IMR-90 (cell line): Measurements from ENCODE around the gene SPATA31C1. TPM values are rescaled to one million over a fixed set of nuclear protein-coding genes. Genes with fewer than 3 reads are reported as not detected.

ENCODE experiments used
- ATAC-seq: fragments of 200-7000 bp; cut with Tn5 transposase; 2 replicates; pipeline ENCODE4 v1.9.1; 2020; ENCODE audit warnings: low read depth, mild to moderate bottlenecking, moderate library complexity
- BruUV-seq: library from RNA; stranded (reverse); fragments of 400-500 nt; replicated peaks from 2 replicates; lab custom pipeline; 2021; lab: Mats Ljungman, UMichigan
- CTCF ChIA-PET: fragments of 300-600 bp; formaldehyde crosslinking; extraction: SDS; loops from one replicate; lab custom pipeline; 2021; ENCODE audit warnings: antibody characterized with exemption; lab: Yijun Ruan, JAX
- POLR2A ChIA-PET: fragments of 300-600 bp; sonication (Branson Sonifier 250); formaldehyde crosslinking; loops from one replicate; lab custom pipeline; 2022; ENCODE audit warnings: antibody characterized with exemption; ENCODE audit not compliant: unreplicated experiment; lab: Charles Lee
- DNase-seq: peaks from one replicate; pipeline ENCODE4 v3.0.0; 2013
- H2AFZ ChIP-seq: replicated peaks from 2 replicates; pipeline ENCODE3; 2013; ENCODE audit warnings: low read length, mild to moderate bottlenecking; ENCODE audit not compliant: poor library complexity
- H2AK5ac ChIP-seq: 2 replicates; pipeline ENCODE4 v1.6.1; 2013; ENCODE audit warnings: low read depth, low read length, inconsistent platforms
- H2AK9ac ChIP-seq: replicated peaks from 2 replicates; pipeline ENCODE3; 2013; ENCODE audit warnings: mild to moderate bottlenecking, low read depth, low read length, moderate library complexity; ENCODE audit not compliant: poor library complexity
- H2BK120ac ChIP-seq: 2 replicates; pipeline ENCODE4 v1.6.1; 2013; ENCODE audit warnings: low read depth, low read length, inconsistent platforms
- H2BK15ac ChIP-seq: 3 replicates; pipeline ENCODE4 v1.6.1; 2013; ENCODE audit warnings: low read depth, low read length, inconsistent platforms
- H2BK20ac ChIP-seq: 2 replicates; pipeline ENCODE4 v1.6.1; 2013; ENCODE audit warnings: low read depth, mild to moderate bottlenecking, inconsistent platforms, low read length, moderate library complexity
- H2BK5ac ChIP-seq: 2 replicates; pipeline ENCODE4 v1.6.1; 2013; ENCODE audit warnings: mild to moderate bottlenecking, low read depth, low read length, inconsistent platforms; ENCODE audit not compliant: poor library complexity, severe bottlenecking
- H3K14ac ChIP-seq: replicated peaks from 2 replicates; pipeline ENCODE4 v1.6.1; 2013; ENCODE audit warnings: low read depth, low read length, inconsistent platforms
- H3K18ac ChIP-seq: 2 replicates; pipeline ENCODE4 v1.6.1; 2013; ENCODE audit warnings: low read depth, low read length, control low read depth
- H3K23ac ChIP-seq: 2 replicates; pipeline ENCODE4 v1.6.1; 2013; ENCODE audit warnings: low read depth, low read length, inconsistent platforms
- H3K27ac ChIP-seq: 2 replicates; pipeline ENCODE4 v1.5.1; 2013; ENCODE audit warnings: mild to moderate bottlenecking, control low read depth, low read length; ENCODE audit not compliant: insufficient read depth
- H3K27me3 ChIP-seq: 2 replicates; pipeline ENCODE4 v1.6.1; 2013; ENCODE audit warnings: low read length; ENCODE audit not compliant: control insufficient read depth, insufficient read depth
- H3K36me3 ChIP-seq: 2 replicates; pipeline ENCODE4 v1.6.1; 2013; ENCODE audit warnings: low read length, mixed read lengths; ENCODE audit not compliant: control insufficient read depth, insufficient read depth
- H3K4ac ChIP-seq: 2 replicates; pipeline ENCODE4 v1.6.1; 2013; ENCODE audit warnings: low read depth, low read length, inconsistent platforms
- H3K4me1 ChIP-seq: 2 replicates; pipeline ENCODE4 v1.6.1; 2013; ENCODE audit warnings: low read length, mixed read lengths; ENCODE audit not compliant: control insufficient read depth, insufficient read depth
- H3K4me2 ChIP-seq: 2 replicates; pipeline ENCODE4 v1.6.1; 2013; ENCODE audit warnings: low read depth, mild to moderate bottlenecking, control low read depth, low read length, moderate library complexity
- H3K4me3 ChIP-seq: 2 replicates; pipeline ENCODE4 v1.5.1; 2013; ENCODE audit warnings: low read depth, mild to moderate bottlenecking, control low read depth, low read length, moderate library complexity; ENCODE audit not compliant: insufficient read depth
- H3K56ac ChIP-seq: 2 replicates; pipeline ENCODE4 v1.6.1; 2013; ENCODE audit warnings: low read length, inconsistent platforms; ENCODE audit not compliant: insufficient read depth; ENCODE audit errors: extremely low read depth
- H3K79me1 ChIP-seq, 2 experiments: 2 replicates each; pipeline ENCODE4 v1.6.1; 2013; ENCODE audit warnings: low read length in 2 of 2, inconsistent platforms in 1 of 2, low read depth in 1 of 2
- H3K9ac ChIP-seq: 2 replicates; pipeline ENCODE4 v1.6.1; 2013; ENCODE audit warnings: low read depth, low read length, control low read depth
- H3K9me1 ChIP-seq: 2 replicates; pipeline ENCODE4 v1.6.1; 2013; ENCODE audit warnings: low read length, inconsistent platforms; ENCODE audit not compliant: insufficient read depth
- H3K9me3 ChIP-seq: 2 replicates; pipeline ENCODE4 v1.6.1; 2013; ENCODE audit warnings: low read length; ENCODE audit not compliant: control insufficient read depth, insufficient read depth
- H4K20me1 ChIP-seq: 2 replicates; pipeline ENCODE4 v1.6.1; 2013; ENCODE audit warnings: low read length, inconsistent platforms; ENCODE audit not compliant: insufficient read depth
- H4K5ac ChIP-seq: 2 replicates; pipeline ENCODE4 v1.6.1; 2013; ENCODE audit warnings: mild to moderate bottlenecking, low read depth, low read length, control low read depth
- H4K8ac ChIP-seq, 2 experiments: 2 replicates each; pipeline ENCODE4 v1.6.1; 2013; ENCODE audit warnings: low read depth in 2 of 2, low read length in 2 of 2, control low read depth in 1 of 2, inconsistent platforms in 1 of 2
- H4K91ac ChIP-seq: 2 replicates; pipeline ENCODE4 v1.6.1; 2013; ENCODE audit warnings: low read depth, low read length, inconsistent platforms; ENCODE audit not compliant: insufficient read depth
- CEBPB ChIP-seq: IDR thresholded peaks from 2 replicates; pipeline ENCODE4 v1.6.1; 2012; ENCODE audit warnings: low read depth, low read length, improper control_type of control experiment
- CTCF ChIP-seq: conservative IDR thresholded peaks from 2 replicates; pipeline ENCODE4 v1.5.1; 2012; ENCODE audit warnings: mild to moderate bottlenecking, low read depth, low read length, improper control_type of control experiment
- ELK1 ChIP-seq: fragments of 150-350 bp; IDR thresholded peaks from 2 replicates; pipeline ENCODE4 v1.6.1; 2016; ENCODE audit warnings: low read depth, mild to moderate bottlenecking, low read length, moderate library complexity, borderline replicate concordance
- FOS ChIP-seq: fragments of 150-350 bp; IDR thresholded peaks from 2 replicates; pipeline ENCODE4 v1.6.1; 2016; ENCODE audit warnings: low read depth, low read length
- MAFK ChIP-seq: IDR thresholded peaks from 2 replicates; pipeline ENCODE4 v1.6.1; 2012; ENCODE audit warnings: low read depth, low read length, improper control_type of control experiment
- MAZ ChIP-seq: IDR thresholded peaks from 2 replicates; pipeline ENCODE4 v1.6.1; 2012; ENCODE audit warnings: low read depth, mild to moderate bottlenecking, low read length, improper control_type of control experiment, moderate library complexity, borderline replicate concordance
- MXI1 ChIP-seq: IDR thresholded peaks from 2 replicates; pipeline ENCODE4 v1.6.1; 2012; ENCODE audit warnings: low read depth, mild to moderate bottlenecking, low read length, moderate library complexity, borderline replicate concordance
- NFE2L2 ChIP-seq: fragments of 150-350 bp; IDR thresholded peaks from 2 replicates; pipeline ENCODE4 v1.6.1; 2016; ENCODE audit warnings: low read depth, mild to moderate bottlenecking, low read length
- POLR2A ChIP-seq: IDR thresholded peaks from 2 replicates; pipeline ENCODE4 v1.6.1; 2012; ENCODE audit warnings: mild to moderate bottlenecking, low read depth, low read length
- RAD21 ChIP-seq: IDR thresholded peaks from 2 replicates; pipeline ENCODE4 v1.6.1; 2012; ENCODE audit warnings: low read length, improper control_type of control experiment
- RCOR1 ChIP-seq: IDR thresholded peaks from 2 replicates; pipeline ENCODE4 v1.6.1; 2012; ENCODE audit warnings: mild to moderate bottlenecking, low read length, improper control_type of control experiment; ENCODE audit not compliant: insufficient replicate concordance
- SMC3 ChIP-seq: fragments of 150-350 bp; IDR thresholded peaks from 2 replicates; pipeline ENCODE4 v1.6.1; 2016; ENCODE audit warnings: low read depth, mild to moderate bottlenecking, antibody characterized with exemption, low read length, moderate library complexity
- USF2 ChIP-seq: fragments of 150-350 bp; IDR thresholded peaks from 2 replicates; pipeline ENCODE4 v1.6.1; 2017; ENCODE audit warnings: mild to moderate bottlenecking, antibody characterized with exemption, low read length, low read depth
- WGBS, 2 experiments: methylation state at CpG; one replicate each; pipeline versions ENCODE4 v1.1.5 to v1.1.7; 2013; ENCODE audit warnings: missing lambda C conversion rate in 2 of 2; ENCODE audit not compliant: insufficient read length in 1 of 2; ENCODE audit errors: extremely low coverage in 2 of 2; 5-methylcytosine and 5-hydroxymethylcytosine counted together
- dilution Hi-C: fragments of 300-500 bp; cut with HindIII; formaldehyde crosslinking; loops from one replicate; pipeline ENCODE4 v1.14.3; 2018; ENCODE audit warnings: low sequenced_read_pairs; ENCODE audit not compliant: unreplicated experiment
- in situ Hi-C: fragments of 300-500 bp; cut with MboI; formaldehyde crosslinking; loops from 3 replicates; pipeline ENCODE4 v1.14.3; 2019; ENCODE audit warnings: low sequenced_read_pairs, inconsistent platforms, mixed read lengths
- intact Hi-C: fragments of 100-400 bp; cut with micrococcal nuclease; formaldehyde crosslinking; loops from 2 replicates; pipeline ENCODE4 v1.10.0; 2022
- polyA plus RNA-seq, 3 experiments: library from polyadenylated mRNA; depleted of rRNA; stranded (reverse); fragments of >200 nt; gene quantifications; 2 replicates each; pipeline ENCODE4 v1.2.3, GENCODE V29; 2012; ENCODE audit warnings: low replicate concordance in 1 of 3
- total RNA-seq: library from RNA; depleted of rRNA; stranded (reverse); fragments of >200 nt; gene quantifications from 2 replicates; pipeline ENCODE4 v1.2.3, GENCODE V29; 2012

The SPATA31C1 gene
- total and polyA plus RNA-seq, 2 of the 4 experiments (the other 2 are of a cell fraction), result not detected

- TF ChIP-seq MAZ, result no peak
- no peak for TF ChIP-seq RAD21
Observed at GRCh38 chr9:87873607-87874303, 44.0 kb upstream of the SPATA31C1 start (continued).

GRCh38 chr9:87874304-87874623 lies 43.5 kb upstream of the SPATA31C1 start:
- peak overlapping the region in 1 of 2 experiments; percentile 86; a peak in 2 of 4 replicates for H4K8ac ChIP-seq
- no peak overlapping the region for H3K9ac ChIP-seq
- H3K4ac ChIP-seq, result peak overlapping the region; percentile 19
- peaks cover 16% of the 10 kb centered on the region for H3K9me1 ChIP-seq
- peak overlapping the region; percentile 48 for H3K14ac ChIP-seq
- H2AK5ac ChIP-seq, result peak overlapping the region; percentile 56; the same call in 1 of the 2 replicates
- no peak overlapping the region for H3K4me3 ChIP-seq
- H3K27ac ChIP-seq, result peak overlapping the region; percentile 61; the same call in 1 of the 2 replicates
- H3K9me3 ChIP-seq, result peaks cover 10% of the 10 kb centered on the region
- H3K18ac ChIP-seq, result peak overlapping the region; percentile 89
- ChIA-PET CTCF (interaction anchor here (0.6 kb wide), 1 partner anchor 23 kb away, joined by 3 read pairs; no protein-coding TSS in a partner anchor), POLR2A (no interaction called here)
- DNase-seq (no peak), ATAC-seq (no peak; the same call in 1 of the 2 replicates)
- H2BK5ac ChIP-seq, result peak overlapping the region; percentile 36
- peak overlapping the region; percentile 33 for H3K4me2 ChIP-seq
- H3K56ac ChIP-seq, result no peak overlapping the region; the same call in 1 of the 2 replicates
- H4K91ac ChIP-seq, result peak overlapping the region; percentile 66
- dilution Hi-C loops, result no loop called here
- peaks cover 23% of the 10 kb centered on the region for H3K4me1 ChIP-seq
- H3K79me1 ChIP-seq, result no peaks in the 10 kb centered on the region
- in situ Hi-C loops, result no loop called here
- peak overlapping the region; percentile 68 for H2BK120ac ChIP-seq
- no TSS peak for BruUV-seq
- H3K27me3 ChIP-seq, result no peaks in the 10 kb centered on the region
- peak overlapping the region; percentile 52 for H4K5ac ChIP-seq
- H3K23ac ChIP-seq, result no peak overlapping the region
- H3K36me3 ChIP-seq, result no peaks in the 10 kb centered on the region
- H2AFZ ChIP-seq, result no peak overlapping the region
- WGBS, 2 experiments, result 48% methylated on average over 4 of the region's 7 CpGs; no CpG with 5 or more reads in 1 of the 2 experiments
- peak overlapping the region; percentile 77; the same call in 1 of the 2 replicates for H2BK20ac ChIP-seq
- H4K20me1 ChIP-seq, result no peaks in the 10 kb centered on the region
- intact Hi-C loops, result no loop called here
- no peak overlapping the region for H2AK9ac ChIP-seq
- H2BK15ac ChIP-seq, result peak overlapping the region; percentile 11; the same call in 1 of the 3 replicates
- no peak for TF ChIP-seq CEBPB
- TF ChIP-seq NFE2L2, result no peak
- no peak for TF ChIP-seq MAFK
- TF ChIP-seq ELK1, result no peak
- TF ChIP-seq MXI1, result no peak
- no peak for TF ChIP-seq FOS
- no peak for TF ChIP-seq RCOR1
- TF ChIP-seq SMC3, result no peak
- TF ChIP-seq USF2, result no peak
- TF ChIP-seq POLR2A, result no peak
- no peak for TF ChIP-seq CTCF
